Posterior cingulate gyrus (tissue), 11 donors: ENCODE measurements around the gene FAM83F.

ENCODE experiments used
- DNase-seq, 10 donors: peaks; one replicate each; pipeline versions ENCODE4 v3.0.0 to v3.0.0-alpha.2; 2020 to 2021; ENCODE audit warnings: mixed read lengths in 3 of 10
- intact Hi-C: fragments of 100-400 bp; cut with DNase I; formaldehyde crosslinking; loops from one replicate; pipeline ENCODE4 v1.15.1; 2023

FAM83F gene

DNA sequence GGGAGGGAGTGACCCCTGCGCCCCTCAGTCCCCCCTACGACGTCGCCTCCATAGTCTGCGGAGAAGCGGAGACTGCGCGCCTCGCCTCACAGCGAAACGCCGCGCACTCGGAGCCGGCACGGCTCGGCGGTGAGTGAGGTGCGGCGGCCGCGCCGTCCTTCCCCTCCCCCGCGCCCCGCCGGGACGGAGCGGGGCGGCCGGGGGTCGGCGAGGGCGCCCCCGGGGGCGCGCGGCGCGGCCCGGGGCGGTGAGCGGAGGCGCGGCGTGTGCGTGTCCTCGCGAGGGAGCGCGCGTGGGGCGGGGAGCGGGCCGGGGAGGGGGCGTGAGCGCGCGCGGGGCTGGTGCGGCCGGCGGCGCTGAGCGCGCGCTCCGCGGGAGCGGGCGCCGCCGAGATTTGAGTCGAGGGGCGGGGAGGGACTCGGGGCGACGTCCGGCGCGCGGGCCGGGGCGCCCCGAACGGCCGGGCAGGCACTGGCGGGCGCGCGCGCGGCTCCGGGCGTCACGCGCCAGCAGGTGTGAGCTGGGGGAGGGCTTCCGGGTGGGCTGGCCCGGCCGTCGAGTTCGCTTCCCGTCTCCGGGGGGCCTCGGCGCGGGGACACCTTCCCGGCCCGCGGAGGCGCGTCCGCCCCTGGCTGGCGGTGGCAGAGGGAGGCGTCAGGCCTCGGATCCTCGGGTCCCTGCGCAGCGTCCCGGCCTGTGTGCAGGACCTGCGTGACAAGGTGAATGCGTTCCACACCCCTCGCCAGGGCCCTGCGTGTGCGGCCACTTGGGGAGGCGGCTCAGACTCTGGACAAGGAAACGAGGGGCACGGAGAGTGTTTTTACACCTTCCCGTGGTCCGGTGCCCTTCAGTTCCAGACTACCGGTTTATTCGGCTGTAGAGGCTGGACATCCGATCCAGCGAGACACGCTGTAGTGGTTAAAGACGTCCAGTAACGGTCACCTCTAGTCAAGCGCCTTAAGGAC is 50.4 kb downstream of the FAM83F start:
- DNase-seq = peak in 8 of 10 donors; percentile 30 to 91 (median 48)
- intact Hi-C loops = loop anchor here (2.0 to 5.0 kb wide), 2 partner anchors 134 to 302 kb away; partner anchors contain the start of gene ADSL

DNA sequence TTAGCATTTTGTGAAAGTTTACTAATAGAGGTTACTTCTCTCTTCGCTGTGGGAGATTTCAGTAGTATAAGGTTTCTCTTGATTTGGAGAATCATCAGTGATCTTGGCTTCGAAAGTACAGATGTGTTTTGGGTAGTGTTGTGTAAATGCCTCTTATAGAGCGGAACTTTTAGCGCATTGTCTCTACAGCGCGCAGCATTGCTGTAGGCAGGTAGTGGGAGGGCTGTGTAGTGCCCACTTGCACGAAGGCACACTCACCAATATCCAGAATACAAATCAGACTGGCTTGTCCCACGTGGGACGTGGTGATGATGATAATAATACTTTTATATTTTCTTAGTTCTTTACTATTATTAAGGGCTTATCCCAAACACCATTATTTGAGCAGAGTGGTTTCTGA is 51.4 kb downstream of the FAM83F start:
- intact Hi-C loops = no loop called here
- DNase-seq = no peak

DNA sequence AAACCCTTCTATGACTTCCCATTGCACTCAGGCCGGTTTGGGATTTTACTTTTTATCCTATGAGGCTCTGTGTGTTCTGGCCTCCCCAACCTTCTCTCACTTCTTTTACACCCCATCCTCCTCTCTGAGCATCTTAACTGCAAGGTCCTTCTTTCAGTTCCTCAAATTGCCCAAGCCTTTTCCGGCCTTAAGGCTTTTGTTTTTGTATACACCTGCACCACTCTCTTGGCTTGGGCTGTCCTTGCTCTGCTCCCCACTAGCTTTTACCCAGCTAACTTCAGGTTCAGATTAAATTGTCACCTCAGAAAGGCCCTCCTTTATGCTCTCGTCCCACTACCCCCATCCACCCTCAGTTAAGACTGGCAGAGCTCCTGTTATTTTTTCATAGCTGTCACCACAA is 55.5 kb downstream of the FAM83F start:
- DNase-seq = no peak
- intact Hi-C loops = no loop called here

DNA sequence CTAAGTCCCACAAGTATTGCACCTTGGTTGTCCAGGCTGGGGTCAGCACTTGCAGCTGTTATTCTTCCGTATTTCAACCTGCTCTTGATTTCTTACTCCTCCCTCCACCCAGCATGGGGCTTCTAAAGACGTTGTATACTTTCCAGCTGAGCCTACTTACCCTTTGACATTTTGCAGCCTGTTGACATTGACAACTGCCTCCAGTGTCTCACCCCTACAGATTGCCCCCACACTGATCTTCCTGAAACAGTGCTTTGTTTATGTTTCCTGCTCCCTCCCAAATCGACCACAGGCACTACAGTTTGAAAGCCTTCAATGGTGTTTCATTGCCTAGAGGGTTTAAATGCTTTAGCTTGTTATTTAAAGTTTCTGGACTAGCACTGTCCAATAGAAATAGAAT is 56.6 kb downstream of the FAM83F start:
- intact Hi-C loops = no loop called here
- DNase-seq = no peak

DNA sequence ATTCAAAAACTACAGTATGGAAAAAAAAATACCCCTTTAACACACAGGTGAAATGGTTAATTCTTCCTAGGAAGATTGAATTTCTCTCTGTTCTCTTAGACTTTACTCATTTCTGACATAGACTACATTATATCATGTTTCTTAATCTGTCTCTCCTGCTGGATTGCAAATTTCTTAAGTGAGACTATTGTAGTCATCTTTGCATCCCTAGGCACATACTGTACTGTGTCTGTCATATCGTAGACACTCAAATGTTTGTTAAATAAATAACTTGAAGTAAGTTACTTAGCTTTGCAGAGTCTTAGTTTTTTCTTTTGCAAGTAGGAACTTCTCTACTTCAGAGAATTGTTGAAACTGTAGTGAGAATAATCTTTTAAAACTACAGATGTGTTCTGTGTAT is 58.7 kb downstream of the FAM83F start:
- DNase-seq = no peak
- intact Hi-C loops = no loop called here

DNA sequence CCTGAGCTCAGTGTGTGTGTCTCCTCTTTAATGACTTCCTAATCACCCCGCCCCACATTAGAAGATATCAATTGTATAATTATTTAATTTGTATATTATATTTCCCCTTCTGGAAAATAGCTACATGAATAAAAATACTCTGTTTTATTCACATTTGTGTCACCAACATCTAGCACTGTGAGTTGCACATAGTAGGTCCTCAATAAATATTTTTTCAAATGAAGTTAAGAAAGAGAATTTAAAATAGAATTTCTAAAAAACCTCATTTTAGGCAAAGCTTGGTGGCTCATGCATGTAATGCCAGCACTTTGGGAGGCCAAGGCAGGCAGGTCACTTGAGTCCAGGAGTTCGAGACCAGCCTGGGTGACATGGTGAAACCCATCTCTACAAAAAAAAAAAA is 59.7 kb downstream of the FAM83F start:
- no peak for DNase-seq
- intact Hi-C loops = no loop called here

DNA sequence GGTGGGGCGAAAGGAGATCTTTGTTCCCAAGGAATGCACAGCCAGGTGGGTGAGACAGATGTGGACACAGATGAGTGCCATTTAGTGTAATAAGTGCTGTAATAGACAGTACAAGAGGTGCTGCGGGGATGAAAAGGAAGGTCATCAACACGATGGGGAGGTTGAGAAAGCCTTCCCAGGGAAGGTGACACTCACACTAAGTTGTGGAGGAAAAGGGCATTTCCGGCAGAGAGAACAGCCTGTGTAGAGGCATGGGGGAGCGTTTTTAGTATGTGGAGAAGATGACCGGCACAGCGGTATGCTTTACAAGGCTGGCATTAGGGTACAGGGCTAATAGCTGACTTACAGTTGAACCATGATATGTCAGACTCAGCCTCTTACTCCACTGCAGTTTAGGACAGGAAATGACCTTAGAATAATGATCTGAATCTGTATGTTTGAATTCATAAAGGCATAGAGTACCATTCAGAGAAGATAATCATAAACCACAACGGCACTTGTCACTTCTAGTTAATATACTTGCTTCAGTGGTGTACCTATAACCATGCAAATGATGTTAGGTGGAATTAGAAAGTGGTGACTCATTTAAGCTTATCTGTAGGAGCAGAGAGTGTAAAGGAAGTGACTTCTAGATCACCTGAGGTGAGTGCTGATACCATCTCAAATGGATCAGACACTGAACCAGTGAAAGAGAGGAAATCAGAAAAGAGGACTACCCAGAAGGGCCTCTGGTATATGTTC is 60.6 kb downstream of the FAM83F start:
- no peak for DNase-seq
- intact Hi-C loops = no loop called here

DNA sequence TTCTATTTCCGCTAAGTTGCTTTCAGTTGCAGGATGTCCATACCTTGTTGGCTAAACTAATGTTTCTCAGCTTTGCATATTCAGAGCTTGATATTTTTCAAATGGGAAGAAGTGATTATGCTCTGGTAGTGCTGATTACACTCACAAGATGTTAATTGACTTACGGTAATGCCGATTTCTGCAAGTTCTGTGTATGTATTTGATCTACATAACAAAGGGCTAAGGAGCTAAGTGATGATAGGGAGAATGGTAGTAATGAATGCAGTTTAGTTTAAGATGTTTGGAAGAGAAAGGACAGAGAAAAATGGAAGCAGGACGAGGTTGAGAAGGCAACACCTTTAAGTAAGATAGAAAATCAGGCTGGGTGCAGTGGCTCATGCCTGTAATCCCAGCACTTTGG is 61.4 kb downstream of the FAM83F start:
- no peak for DNase-seq
- intact Hi-C loops = no loop called here

DNA sequence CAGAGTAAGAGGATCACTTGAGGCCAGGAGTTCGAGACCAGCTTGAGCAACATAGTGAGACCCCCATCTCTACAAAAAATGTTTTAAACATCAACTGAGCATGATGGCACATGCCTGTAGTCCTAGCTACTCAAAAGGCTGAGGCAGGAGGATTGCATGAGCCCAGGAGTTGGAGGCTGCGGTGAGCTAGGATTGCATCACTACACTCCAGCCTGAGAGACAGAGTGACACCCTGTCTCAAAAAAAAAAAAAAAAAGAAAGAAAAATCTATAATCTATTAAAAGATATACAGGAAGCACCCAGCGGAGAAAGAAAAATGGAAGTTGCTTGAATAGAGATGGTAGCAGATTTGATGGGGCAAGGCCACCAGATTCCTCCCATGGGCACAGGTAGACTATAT is 61.8 kb downstream of the FAM83F start:
- DNase-seq = no peak
- intact Hi-C loops = no loop called here

DNA sequence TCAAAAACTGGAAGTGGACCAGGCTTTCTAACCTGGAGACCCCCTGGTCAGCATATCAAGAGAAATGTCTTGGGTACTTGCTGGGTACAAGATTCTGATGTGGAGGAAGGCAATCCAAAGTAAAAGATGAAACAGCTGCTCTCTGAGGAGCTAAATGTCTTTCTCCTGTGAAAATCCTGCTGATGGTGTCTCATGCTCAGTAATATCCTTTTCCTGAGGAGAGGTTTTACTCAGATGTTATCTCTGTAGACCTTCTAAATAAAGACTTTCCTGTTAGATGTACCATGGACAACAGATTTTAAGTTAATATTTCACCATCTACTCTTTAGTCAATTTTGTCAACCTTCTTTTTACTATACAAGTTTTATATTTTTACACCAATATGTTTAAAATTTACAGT is 62.9 kb downstream of the FAM83F start:
- DNase-seq = no peak
- intact Hi-C loops = no loop called here

DNA sequence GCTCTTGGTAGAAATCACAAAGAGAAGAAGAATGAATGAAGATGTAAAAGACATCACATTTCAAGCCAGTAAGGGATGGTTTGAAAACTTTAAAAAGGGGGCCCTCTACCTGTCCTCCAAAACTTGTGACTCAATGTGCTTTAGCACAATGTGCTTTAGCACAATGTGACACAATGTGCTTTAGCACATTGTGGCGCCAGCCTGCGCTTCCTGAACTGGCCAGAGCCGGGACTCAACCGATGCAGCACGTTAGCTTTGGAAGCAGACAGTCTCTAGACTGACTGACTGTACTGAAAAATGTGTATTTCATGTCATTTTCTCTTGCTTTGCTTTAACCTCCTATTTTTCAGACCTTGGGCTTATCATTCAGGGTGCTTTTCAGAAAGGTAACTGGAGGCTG is 63.5 kb downstream of the FAM83F start:
- intact Hi-C loops = no loop called here
- DNase-seq = peak in 1 of 10 donors; percentile 58

DNA sequence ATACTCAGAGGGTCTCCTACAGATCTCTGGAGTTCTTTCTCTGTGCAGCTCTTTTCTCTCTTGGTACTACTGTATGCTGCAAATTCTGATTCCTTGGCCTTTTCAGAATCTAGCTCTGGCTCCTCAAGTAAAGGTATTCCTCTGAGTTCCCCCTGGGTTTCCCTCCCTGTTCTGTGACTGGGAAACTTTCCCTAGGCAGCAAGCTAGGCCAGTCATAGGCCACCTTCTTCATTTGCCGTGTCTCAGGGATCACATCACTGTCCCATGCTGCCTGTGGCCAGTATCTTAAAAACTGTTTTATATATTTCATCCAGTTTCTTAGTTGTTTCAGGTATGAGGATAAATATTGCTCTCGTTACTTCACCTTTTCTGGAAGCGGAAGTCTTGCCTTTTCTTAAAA is 71.2 kb downstream of the FAM83F start:
- no peak for DNase-seq
- intact Hi-C loops = no loop called here

DNA sequence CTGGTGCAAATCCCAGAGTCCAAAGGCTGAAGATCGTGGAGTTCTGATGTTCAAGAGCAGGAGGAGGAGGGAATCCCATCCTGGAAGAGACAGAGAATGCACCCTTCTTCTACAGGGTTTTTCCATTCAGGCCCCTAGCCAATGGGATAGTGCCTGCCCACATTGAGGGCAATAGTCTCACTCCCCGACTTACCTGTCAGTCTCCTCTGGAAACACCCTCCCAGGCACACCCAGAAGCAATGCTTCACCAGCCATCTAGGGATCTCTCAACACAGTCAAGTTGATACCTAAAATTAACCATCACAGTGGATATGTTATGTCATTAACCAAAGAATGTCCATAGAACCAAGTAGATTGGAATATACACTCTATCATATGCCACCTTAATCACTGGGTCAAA is 72.9 kb downstream of the FAM83F start:
- intact Hi-C loops = no loop called here
- no peak for DNase-seq

DNA sequence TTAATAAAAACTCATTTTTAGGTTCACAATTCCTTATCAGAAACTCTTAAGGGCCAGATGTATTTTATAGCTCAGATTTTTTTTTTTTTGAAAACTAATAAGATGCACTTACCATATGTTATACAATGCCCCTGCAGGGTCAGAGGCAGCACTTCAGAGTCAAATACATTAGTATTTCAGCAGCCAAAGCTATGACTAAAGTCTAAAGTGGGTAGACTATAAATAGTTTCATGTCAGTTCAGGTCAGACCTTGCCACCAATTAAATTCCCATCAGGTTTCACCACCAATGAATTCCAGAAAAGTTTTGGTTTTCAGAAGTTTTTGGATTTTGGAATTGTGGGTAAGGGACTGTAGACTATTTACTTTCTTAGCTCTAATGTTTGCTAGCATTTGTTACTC is 75.9 kb downstream of the FAM83F start:
- intact Hi-C loops = no loop called here
- no peak for DNase-seq

DNA sequence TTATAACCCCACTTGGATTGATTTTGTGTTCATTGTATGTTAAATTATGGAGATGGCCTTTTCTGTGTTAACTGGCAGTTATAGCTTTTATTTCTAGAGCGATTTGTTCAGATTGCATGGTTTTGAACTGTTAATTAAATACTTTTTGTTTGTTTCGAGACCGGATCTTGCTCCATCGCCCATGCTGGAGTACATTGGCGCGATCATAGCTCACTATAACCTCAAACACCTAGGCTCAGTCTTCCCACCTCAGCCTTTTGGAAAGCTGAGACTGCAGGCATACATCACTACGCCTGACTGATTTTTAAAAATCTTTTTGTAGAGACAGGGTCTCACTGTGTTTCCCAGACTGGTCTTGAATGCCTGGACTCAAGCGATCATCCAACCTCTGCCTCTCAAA is 77.0 kb downstream of the FAM83F start:
- intact Hi-C loops = no loop called here
- no peak for DNase-seq

DNA sequence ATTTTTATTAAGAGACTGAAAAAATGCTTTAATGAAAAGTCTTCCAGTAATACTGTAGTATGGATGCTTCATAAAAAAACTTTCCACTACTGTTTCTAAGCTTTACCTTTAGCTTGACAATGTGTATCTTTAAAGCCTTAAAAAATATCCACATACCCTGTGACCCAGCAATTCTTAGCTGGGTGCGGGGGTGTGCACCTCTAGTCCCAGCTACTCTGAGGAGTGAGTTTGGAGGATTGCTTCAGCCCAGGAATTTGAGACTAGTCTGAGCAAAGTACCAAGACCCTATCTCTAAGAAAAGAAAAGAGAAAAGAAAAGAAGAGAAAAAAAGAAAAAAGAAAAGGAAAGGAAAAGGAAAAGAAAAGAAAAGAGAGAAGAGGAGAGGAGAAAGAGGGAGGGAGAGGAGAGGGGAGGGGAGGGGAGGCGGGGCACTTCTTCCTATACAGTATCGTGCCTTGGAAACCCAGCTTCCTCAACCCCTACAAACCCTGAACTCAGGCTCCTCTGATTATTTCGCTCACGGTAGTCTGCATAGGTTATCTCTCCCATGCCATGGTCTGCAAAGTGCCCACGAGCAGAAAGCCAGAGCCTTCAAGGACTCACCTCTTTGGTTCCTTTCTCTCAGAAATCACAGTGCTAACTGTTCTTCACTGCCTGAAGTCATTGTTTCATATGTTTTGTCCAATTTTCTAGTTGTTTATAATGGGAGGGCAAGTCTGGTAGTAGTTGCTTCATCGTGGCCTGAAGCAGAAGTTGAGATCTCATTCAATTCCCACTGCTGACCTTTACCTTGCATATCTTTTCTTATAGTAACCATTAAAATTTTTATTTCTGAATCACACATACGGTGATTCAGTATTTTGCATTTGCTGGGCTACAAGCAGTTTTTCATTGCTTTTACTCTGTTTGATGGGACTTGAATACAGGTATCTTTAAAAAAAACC is 82.2 kb downstream of the FAM83F start:
- intact Hi-C loops = no loop called here
- DNase-seq = no peak

DNA sequence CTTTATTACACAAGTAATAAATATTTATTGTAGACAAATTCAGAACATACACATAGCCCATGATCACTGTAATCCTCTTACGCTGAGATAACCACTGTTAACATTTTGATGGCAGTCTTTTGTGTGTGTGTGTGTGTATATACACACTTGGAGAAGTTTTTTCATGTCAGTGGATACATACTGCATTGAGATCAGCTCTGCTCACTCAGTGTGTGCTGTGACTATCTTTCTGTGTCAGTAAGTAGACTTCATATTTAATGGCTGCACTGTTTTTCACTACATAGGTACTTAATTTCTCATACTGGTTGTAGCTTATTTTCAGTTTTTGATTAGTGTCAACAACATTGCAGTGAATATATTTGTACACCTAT is 82.9 kb downstream of the FAM83F start:
- DNase-seq = no peak
- intact Hi-C loops = no loop called here

DNA sequence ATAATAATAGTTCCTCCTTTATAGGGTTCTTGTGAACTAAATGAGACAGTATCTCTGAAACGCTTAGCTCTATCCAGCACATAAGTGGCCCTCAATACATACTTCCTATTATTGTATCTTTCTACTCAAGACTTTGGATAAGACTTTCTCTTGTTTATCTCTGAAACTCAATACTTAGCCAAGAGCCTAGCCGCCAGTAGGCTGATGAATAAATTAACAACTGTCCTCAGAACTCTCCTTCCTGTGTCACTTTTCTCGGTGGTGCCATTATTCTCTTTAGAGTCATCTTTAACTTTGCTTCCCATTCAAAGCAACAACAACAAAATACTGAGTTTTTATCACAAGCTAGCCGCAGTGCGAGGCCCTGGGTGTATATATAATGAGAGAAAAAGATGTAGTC is 86.9 kb downstream of the FAM83F start:
- intact Hi-C loops = no loop called here
- DNase-seq = no peak

DNA sequence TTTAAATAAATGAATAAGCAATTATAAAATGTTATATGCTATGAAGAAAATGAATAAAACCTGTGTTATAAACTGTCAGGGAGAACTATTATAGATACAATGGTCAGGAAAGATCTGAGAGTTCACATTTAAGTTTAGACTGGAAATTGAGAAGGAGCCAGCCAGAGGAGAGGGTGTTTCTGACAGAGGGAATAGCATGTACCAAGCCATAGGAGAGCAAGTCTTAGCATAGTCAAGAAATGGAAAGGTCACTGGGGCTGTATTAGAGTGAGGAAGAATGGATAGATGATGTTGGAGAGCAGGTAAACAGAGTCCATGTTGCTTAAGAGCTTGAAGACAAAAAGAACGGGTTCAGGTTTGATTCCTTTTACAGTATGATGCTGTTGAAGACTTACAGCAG is 87.4 kb downstream of the FAM83F start:
- DNase-seq = no peak
- intact Hi-C loops = no loop called here

DNA sequence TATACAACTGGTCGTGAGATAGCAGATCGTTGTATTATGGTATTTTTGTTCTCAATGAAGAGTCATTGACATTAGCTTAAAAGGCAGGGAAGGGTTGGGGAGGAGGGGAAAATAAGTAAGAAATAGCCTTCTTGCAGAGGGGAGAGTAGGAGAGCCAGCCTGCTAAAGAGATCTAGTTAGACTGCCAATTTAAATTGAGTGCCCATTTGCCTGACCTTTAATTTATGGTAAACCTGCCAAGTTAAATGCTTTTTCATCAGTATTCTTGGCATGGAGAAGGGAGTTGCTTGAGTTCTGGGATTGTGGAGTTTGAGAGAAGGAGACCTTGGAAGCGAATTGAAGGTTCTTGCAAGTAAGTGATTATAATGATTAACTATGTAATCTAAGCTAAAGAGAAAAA is 89.0 kb downstream of the FAM83F start:
- no peak for DNase-seq
- intact Hi-C loops = no loop called here

DNA sequence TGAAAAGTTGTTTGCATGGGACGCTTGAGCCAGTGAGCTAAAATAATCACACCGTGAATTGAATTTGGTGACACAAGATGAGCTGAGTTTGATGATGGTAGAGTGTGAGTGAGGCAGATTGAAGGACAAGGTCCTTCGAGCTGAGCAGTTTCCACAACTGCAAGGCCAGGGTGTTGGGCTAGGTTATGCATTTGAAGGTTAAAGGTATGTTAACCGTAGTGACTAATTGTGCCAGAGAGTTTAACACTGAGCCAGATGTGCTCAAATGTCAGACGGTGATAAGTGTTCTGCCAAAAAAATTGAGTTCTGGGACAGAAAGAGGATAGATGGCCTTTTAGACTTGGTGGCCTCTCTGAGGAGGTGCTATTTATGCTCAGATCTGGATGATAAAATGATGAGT is 89.5 kb downstream of the FAM83F start:
- intact Hi-C loops = no loop called here
- DNase-seq = no peak
